ENCODE data around the gene ANAPC7.
"Not testable (repeated sequence)": the region's sequence is repeated elsewhere in the genome, so short reads cannot be mapped to it uniquely, and the experiment has no call there.

DNA sequence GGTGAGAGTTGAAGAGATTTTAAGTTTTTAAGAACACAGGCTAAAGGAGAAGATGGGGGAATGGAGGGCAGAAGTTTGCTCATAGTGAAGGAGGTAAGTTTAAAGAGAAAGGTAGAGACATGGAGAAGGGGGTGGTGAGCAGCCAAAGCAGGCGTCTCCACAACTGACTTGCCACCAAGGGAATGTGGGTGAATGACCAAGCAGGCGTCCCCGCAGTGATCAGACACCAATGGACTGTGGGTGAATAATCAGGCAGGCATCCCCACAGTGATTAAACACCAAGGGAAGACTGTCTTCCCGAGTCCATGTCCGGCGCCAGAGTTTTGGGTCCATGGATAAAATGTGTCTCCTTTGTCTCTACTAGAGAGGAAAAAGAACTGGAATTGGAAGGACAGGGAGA, 6.6 kb upstream of the ANAPC7 start:
- TF ChIP-seq, protein P1, sequence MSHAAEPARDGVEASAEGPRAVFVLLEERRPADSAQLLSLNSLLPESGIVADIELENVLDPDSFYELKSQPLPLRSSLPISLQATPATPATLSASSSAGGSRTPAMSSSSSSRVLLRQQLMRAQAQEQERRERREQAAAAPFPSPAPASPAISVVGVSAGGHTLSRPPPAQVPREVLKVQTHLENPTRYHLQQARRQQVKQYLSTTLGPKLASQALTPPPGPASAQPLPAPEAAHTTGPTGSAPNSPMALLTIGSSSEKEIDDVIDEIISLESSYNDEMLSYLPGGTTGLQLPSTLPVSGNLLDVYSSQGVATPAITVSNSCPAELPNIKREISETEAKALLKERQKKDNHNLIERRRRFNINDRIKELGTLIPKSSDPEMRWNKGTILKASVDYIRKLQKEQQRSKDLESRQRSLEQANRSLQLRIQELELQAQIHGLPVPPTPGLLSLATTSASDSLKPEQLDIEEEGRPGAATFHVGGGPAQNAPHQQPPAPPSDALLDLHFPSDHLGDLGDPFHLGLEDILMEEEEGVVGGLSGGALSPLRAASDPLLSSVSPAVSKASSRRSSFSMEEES (CRISPR knock-in tag; IDR thresholded peaks at IDR 0.05): not testable (repeated sequence)
- not testable (repeated sequence) for TF ChIP-seq NFATC3 (CRISPR knock-in tag; IDR thresholded peaks at IDR 0.05); ZBTB1 (CRISPR knock-in tag; IDR thresholded peaks at IDR 0.05; ENCODE audit: borderline replicate concordance)

All from HepG2 (cell line).